ENCODE measurements around the gene LSG1. TPM values are rescaled to one million over a fixed set of nuclear protein-coding genes. Genes with fewer than 3 reads are reported as not detected.
A peak's percentile ranks its signal among the peaks of the same experiment; 100 is the strongest.

Gene LSG1
- total and polyA plus RNA-seq, 9 of the 15 experiments (the other 6 are each of a cell fraction or from before 2014, with no cell fraction given), result 14.9 to 73.7 (median 46.7) TPM

DNA sequence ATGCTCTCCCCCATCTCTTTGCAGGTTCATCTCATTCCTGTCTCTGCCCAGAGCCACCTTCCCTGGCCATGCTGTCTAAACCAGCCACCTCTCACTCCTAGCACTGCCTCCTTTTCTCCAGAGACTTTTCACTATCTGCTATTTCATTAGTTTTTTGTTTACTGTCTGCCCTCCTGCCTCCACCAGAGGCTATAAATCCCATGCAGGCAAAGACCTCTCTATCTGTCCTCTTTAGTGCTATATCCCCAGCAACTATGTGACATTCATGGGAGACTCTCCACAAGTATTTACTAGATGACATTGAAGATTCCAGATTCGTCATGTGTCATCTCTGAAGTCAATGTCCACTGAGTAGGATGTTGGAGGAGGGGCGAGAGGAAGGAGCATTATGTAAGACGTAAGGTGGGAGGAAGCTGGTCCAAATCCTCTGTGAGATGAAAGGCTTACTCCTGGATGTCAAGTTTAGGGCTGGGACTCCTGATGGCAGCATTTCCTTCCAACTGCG is 10.2 kb upstream of the LSG1 start (continued):
- TF ChIP-seq, protein P1, sequence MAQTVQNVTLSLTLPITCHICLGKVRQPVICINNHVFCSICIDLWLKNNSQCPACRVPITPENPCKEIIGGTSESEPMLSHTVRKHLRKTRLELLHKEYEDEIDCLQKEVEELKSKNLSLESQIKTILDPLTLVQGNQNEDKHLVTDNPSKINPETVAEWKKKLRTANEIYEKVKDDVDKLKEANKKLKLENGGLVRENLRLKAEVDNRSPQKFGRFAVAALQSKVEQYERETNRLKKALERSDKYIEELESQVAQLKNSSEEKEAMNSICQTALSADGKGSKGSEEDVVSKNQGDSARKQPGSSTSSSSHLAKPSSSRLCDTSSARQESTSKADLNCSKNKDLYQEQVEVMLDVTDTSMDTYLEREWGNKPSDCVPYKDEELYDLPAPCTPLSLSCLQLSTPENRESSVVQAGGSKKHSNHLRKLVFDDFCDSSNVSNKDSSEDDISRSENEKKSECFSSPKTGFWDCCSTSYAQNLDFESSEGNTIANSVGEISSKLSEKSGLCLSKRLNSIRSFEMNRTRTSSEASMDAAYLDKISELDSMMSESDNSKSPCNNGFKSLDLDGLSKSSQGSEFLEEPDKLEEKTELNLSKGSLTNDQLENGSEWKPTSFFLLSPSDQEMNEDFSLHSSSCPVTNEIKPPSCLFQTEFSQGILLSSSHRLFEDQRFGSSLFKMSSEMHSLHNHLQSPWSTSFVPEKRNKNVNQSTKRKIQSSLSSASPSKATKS (CRISPR knock-in tag; IDR thresholded peaks at IDR 0.05), result no peak
- TF ChIP-seq, protein P2, sequence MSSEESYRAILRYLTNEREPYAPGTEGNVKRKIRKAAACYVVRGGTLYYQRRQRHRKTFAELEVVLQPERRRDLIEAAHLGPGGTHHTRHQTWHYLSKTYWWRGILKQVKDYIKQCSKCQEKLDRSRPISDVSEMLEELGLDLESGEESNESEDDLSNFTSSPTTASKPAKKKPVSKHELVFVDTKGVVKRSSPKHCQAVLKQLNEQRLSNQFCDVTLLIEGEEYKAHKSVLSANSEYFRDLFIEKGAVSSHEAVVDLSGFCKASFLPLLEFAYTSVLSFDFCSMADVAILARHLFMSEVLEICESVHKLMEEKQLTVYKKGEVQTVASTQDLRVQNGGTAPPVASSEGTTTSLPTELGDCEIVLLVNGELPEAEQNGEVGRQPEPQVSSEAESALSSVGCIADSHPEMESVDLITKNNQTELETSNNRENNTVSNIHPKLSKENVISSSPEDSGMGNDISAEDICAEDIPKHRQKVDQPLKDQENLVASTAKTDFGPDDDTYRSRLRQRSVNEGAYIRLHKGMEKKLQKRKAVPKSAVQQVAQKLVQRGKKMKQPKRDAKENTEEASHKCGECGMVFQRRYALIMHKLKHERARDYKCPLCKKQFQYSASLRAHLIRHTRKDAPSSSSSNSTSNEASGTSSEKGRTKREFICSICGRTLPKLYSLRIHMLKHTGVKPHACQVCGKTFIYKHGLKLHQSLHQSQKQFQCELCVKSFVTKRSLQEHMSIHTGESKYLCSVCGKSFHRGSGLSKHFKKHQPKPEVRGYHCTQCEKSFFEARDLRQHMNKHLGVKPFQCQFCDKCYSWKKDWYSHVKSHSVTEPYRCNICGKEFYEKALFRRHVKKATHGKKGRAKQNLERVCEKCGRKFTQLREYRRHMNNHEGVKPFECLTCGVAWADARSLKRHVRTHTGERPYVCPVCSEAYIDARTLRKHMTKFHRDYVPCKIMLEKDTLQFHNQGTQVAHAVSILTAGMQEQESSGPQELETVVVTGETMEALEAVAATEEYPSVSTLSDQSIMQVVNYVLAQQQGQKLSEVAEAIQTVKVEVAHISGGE (CRISPR knock-in tag; IDR thresholded peaks at IDR 0.05), result 0 out of 6 replicates have a peak, but pooled peaks of 1 of the 3 experiments have one; percentile 29
- TF ChIP-seq RB1 (IDR thresholded peaks at IDR 0.05; ENCODE audit: low read depth) (no peak), HDAC2 (IDR thresholded peaks at IDR 0.05) (peak; percentile 13; the same call in 1 of the 2 replicates), EHMT2 (IDR thresholded peaks at IDR 0.05) (0 out of 2 replicates have a peak, but pooled peaks have one; percentile 41), CEBPG (CRISPR knock-in tag; IDR thresholded peaks at IDR 0.05) (0 out of 2 replicates have a peak, but pooled peaks have one; percentile 15), CEBPG (tag; conservative IDR thresholded peaks at IDR 0.05 in 1 of 2, IDR thresholded peaks at IDR 0.05 in 1 of 2) (no peak), POLR3G (IDR thresholded peaks at IDR 0.05; ENCODE audit: extremely low read depth, insufficient read length, insufficient replicate concordance) (no peak), GATA2 (CRISPR knock-in tag; IDR thresholded peaks at IDR 0.05) (0 out of 2 replicates have a peak, but pooled peaks have one; percentile 19), ERF (CRISPR knock-in tag; IDR thresholded peaks at IDR 0.05) (no peak), TBP (optimal IDR thresholded peaks at IDR 0.05; ENCODE audit: low read depth, low read length) (peak; percentile 6), FOXJ3 (CRISPR knock-in tag; IDR thresholded peaks at IDR 0.05) (no peak), ZEB2 (IDR thresholded peaks at IDR 0.05) (0 out of 2 replicates have a peak, but pooled peaks have one; percentile 8), ZNF780A (CRISPR knock-in tag; IDR thresholded peaks at IDR 0.05) (no peak), DIDO1 (tag; IDR thresholded peaks at IDR 0.05; ENCODE audit: low read depth) (no peak), KLF6 (CRISPR knock-in tag; IDR thresholded peaks at IDR 0.05; ENCODE audit: borderline replicate concordance) (no peak), MEF2A (IDR thresholded peaks at IDR 0.05; ENCODE audit: control insufficient read depth, low read depth, low read length) (no peak), ZKSCAN1 (IDR thresholded peaks at IDR 0.05; ENCODE audit: low read depth, low read length) (no peak), SLC30A9 (CRISPR knock-in tag; IDR thresholded peaks at IDR 0.05) (no peak), KDM5B (IDR thresholded peaks at IDR 0.05; ENCODE audit: insufficient replicate concordance, low read depth, low read length) (no peak), CBFB (CRISPR knock-in tag; IDR thresholded peaks at IDR 0.05) (0 out of 2 replicates have a peak, but pooled peaks have one; percentile 10)
- TF ChIP-seq, protein P3, sequence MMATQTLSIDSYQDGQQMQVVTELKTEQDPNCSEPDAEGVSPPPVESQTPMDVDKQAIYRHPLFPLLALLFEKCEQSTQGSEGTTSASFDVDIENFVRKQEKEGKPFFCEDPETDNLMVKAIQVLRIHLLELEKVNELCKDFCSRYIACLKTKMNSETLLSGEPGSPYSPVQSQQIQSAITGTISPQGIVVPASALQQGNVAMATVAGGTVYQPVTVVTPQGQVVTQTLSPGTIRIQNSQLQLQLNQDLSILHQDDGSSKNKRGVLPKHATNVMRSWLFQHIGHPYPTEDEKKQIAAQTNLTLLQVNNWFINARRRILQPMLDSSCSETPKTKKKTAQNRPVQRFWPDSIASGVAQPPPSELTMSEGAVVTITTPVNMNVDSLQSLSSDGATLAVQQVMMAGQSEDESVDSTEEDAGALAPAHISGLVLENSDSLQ (IDR thresholded peaks at IDR 0.05), result peak; percentile 30; the same call in 1 of the 2 replicates

All from K562 (cell line).